ENCODE results near the gene NOVA2. TPM values are rescaled to one million over a fixed set of nuclear protein-coding genes. Genes with fewer than 3 reads are reported as not detected.
A peak's percentile ranks its signal among the peaks of the same experiment; 100 is the strongest.

Gene NOVA2
- polyA plus RNA-seq, 1 donor from 2014 or later, result 9.3 TPM

DNA sequence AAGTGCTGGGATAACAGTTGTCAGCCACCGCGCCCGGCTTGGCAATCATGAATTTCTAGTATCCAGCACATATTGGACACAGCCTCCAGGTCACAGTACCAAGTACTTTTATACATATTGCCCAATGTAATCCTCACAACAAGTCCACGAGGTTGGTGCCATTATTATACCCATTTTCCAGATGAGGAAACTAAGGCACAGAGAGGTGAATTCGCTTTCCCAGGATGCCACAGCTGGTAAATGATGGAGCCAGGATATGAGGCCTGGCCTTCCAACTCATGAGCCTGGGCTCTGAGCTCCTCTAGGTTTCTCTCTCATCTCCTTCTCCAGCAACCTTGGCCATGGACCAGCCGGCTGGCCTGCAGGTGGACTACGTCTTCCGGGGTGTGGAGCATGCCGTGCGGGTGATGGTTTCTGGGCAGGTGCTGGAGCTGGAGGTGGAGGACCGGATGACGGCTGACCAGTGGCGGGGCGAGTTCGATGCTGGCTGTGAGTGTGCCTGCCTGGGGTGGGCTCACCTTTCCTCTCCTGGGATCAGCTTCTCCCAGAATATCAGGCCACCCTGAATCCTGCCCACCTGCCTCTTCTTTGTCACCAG lies 29.1 kb upstream of the NOVA2 start:
- H4K20me1 ChIP-seq (ENCODE audit: insufficient read depth), result no peaks in the 10 kb centered on the region
- no peak overlapping the region for H3K27ac ChIP-seq (ENCODE audit: low read length)
- H3K9me2 ChIP-seq (ENCODE audit: insufficient read depth, low read length), result no peaks in the 10 kb centered on the region
- TF ChIP-seq EP300 (conservative IDR thresholded peaks at IDR 0.05; ENCODE audit: poor library complexity, severe bottlenecking) (no peak), SMC3 (conservative IDR thresholded peaks at IDR 0.05; ENCODE audit: poor library complexity) (no peak), EZH2 (IDR thresholded peaks at IDR 0.05; ENCODE audit: borderline replicate concordance, insufficient read depth, low read length, poor library complexity, severe bottlenecking) (no peak), TAF1 (IDR thresholded peaks at IDR 0.05; ENCODE audit: low read depth) (no peak), MXI1 (conservative IDR thresholded peaks at IDR 0.05; ENCODE audit: poor library complexity, severe bottlenecking) (no peak)
- TF ChIP-seq, protein P1, sequence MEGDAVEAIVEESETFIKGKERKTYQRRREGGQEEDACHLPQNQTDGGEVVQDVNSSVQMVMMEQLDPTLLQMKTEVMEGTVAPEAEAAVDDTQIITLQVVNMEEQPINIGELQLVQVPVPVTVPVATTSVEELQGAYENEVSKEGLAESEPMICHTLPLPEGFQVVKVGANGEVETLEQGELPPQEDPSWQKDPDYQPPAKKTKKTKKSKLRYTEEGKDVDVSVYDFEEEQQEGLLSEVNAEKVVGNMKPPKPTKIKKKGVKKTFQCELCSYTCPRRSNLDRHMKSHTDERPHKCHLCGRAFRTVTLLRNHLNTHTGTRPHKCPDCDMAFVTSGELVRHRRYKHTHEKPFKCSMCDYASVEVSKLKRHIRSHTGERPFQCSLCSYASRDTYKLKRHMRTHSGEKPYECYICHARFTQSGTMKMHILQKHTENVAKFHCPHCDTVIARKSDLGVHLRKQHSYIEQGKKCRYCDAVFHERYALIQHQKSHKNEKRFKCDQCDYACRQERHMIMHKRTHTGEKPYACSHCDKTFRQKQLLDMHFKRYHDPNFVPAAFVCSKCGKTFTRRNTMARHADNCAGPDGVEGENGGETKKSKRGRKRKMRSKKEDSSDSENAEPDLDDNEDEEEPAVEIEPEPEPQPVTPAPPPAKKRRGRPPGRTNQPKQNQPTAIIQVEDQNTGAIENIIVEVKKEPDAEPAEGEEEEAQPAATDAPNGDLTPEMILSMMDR (IDR thresholded peaks at IDR 0.05; ENCODE audit: poor library complexity, severe bottlenecking), result no peak
- H3K36me3 ChIP-seq (ENCODE audit: insufficient read depth, low read length), result no peaks in the 10 kb centered on the region
- no peak overlapping the region for H3K9ac ChIP-seq (ENCODE audit: low read length)
- peaks cover 3% of the 10 kb centered on the region for H3K79me2 ChIP-seq (replicated peaks; ENCODE audit: insufficient read depth, low read length)
- H3K27me3 ChIP-seq (ENCODE audit: insufficient read depth, low read depth, low read length), result no peaks in the 10 kb centered on the region
- no peak overlapping the region for H3K4me2 ChIP-seq (ENCODE audit: low read length)
- H3F3A ChIP-seq (ENCODE audit: insufficient read depth, low read length, poor library complexity, severe bottlenecking), result no peaks in the 10 kb centered on the region
- no peak overlapping the region for H2AFZ ChIP-seq (ENCODE audit: low read depth, low read length)
- H3K9me3 ChIP-seq (ENCODE audit: low read length), result no peaks in the 10 kb centered on the region
- no peak overlapping the region for H3K4me3 ChIP-seq (ENCODE audit: low read length)

DNA sequence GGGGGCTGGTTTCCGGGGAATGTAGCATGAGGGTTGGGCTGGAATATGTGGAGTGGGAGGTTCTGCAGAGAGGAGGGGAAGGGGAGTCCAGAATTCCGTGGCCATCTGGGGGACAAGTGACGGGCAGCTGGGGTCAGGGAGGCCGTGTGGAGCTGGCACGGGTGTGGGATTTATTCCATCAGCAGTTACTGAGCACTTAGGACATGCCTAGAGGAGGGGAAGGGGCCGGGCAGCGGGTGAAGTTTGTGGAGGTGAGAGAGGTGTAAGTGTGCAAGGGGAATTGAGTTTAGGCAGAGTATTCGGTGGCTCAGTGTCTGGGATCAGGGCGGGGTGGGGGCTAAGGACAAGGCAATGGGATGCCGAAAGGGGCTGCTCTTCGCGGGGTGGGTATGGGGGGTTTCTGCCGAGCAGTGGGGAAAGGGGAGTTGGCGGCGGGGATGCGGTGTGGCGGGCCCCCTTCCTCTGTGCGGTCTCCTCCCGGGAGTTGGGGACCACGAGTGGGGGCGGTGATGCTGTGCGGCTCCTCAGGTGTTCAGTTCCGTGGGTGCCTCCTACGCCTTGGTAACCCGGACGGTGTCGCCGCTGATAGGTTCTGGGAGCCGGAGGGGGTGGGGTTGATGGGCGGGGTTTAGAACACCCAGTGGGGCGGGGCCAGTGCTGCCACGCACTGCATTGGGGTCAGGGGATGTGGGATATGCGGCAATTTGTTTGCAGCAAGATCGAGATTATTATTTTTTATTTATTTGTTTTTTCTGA lies 27.0 kb upstream of the NOVA2 start:
- H3K27me3 ChIP-seq (ENCODE audit: insufficient read depth, low read depth, low read length), result no peaks in the 10 kb centered on the region
- H3K4me2 ChIP-seq (ENCODE audit: low read length), result peak overlapping the region; percentile 52
- H4K20me1 ChIP-seq (ENCODE audit: insufficient read depth), result no peaks in the 10 kb centered on the region
- no peaks in the 10 kb centered on the region for H3K9me3 ChIP-seq (ENCODE audit: low read length)
- H2AFZ ChIP-seq (ENCODE audit: low read depth, low read length), result peak overlapping the region; percentile 14
- H3K4me3 ChIP-seq (ENCODE audit: low read length), result peak overlapping the region; percentile 67
- peak; percentile 12 for TF ChIP-seq POLR2AphosphoS5 (IDR thresholded peaks at IDR 0.05)
- TF ChIP-seq, protein P1 (IDR thresholded peaks at IDR 0.05; ENCODE audit: poor library complexity, severe bottlenecking), result no peak
- peak; percentile 65 for TF ChIP-seq TAF1 (IDR thresholded peaks at IDR 0.05; ENCODE audit: low read depth)
- TF ChIP-seq EP300 (conservative IDR thresholded peaks at IDR 0.05; ENCODE audit: poor library complexity, severe bottlenecking), result no peak
- H3K79me2 ChIP-seq (replicated peaks; ENCODE audit: insufficient read depth, low read length), result peaks cover 3% of the 10 kb centered on the region
- H3K9ac ChIP-seq (ENCODE audit: low read length), result peak overlapping the region; percentile 68
- H3K9me2 ChIP-seq (ENCODE audit: insufficient read depth, low read length), result no peaks in the 10 kb centered on the region
- no peaks in the 10 kb centered on the region for H3F3A ChIP-seq (ENCODE audit: insufficient read depth, low read length, poor library complexity, severe bottlenecking)
- no peaks in the 10 kb centered on the region for H3K36me3 ChIP-seq (ENCODE audit: insufficient read depth, low read length)
- H3K27ac ChIP-seq (ENCODE audit: low read length), result peak overlapping the region; percentile 59

GRCh38 chr19:45999653-46000121 lies 26.0 kb upstream of the NOVA2 start:
- Histone ChIP-seq H4K20me1 (ENCODE audit: insufficient read depth) (no peaks in the 10 kb centered on the region), H3K4me2 (ENCODE audit: low read length) (no peak overlapping the region), H3K27ac (ENCODE audit: low read length) (peak overlapping the region; percentile 59), H3K36me3 (ENCODE audit: insufficient read depth, low read length) (no peaks in the 10 kb centered on the region), H3K9ac (ENCODE audit: low read length) (peak overlapping the region; percentile 68), H2AFZ (ENCODE audit: low read depth, low read length) (no peak overlapping the region), H3K27me3 (ENCODE audit: insufficient read depth, low read depth, low read length) (no peaks in the 10 kb centered on the region), H3K4me3 (ENCODE audit: low read length) (peak overlapping the region; percentile 67), H3F3A (ENCODE audit: insufficient read depth, low read length, poor library complexity, severe bottlenecking) (no peaks in the 10 kb centered on the region), H3K9me2 (ENCODE audit: insufficient read depth, low read length) (no peaks in the 10 kb centered on the region), H3K79me2 (replicated peaks; ENCODE audit: insufficient read depth, low read length) (peaks cover 3% of the 10 kb centered on the region), H3K9me3 (ENCODE audit: low read length) (no peaks in the 10 kb centered on the region)
- TF ChIP-seq, protein P1 (IDR thresholded peaks at IDR 0.05; ENCODE audit: poor library complexity, severe bottlenecking), result no peak
- TF ChIP-seq EZH2 (IDR thresholded peaks at IDR 0.05; ENCODE audit: borderline replicate concordance, insufficient read depth, low read length, poor library complexity, severe bottlenecking) (no peak), POLR2AphosphoS5 (IDR thresholded peaks at IDR 0.05) (peak; percentile 31)

Measured in neural cell (in vitro differentiated cells).